Neuronal stem cell (in vitro differentiated cells): ENCODE data around the gene MPV17L2.
A peak's percentile ranks its signal among the peaks of the same experiment; 100 is the strongest.

ENCODE experiments used
- DNase-seq: peaks from one replicate; pipeline ENCODE4 v3.0.0-alpha.2; 2013; ENCODE audit warnings: low spot score
- H2AFZ ChIP-seq: one replicate; pipeline ENCODE4 v1.6.1; 2013; ENCODE audit warnings: mild to moderate bottlenecking, low read length, inconsistent platforms
- H2AK5ac ChIP-seq: 2 replicates; pipeline ENCODE4 v1.6.1; 2013; ENCODE audit warnings: low read depth, mild to moderate bottlenecking, inconsistent platforms, low read length, moderate library complexity, mixed read lengths
- H2BK120ac ChIP-seq: 2 replicates; pipeline ENCODE4 v1.6.1; 2013; ENCODE audit warnings: low read depth, mild to moderate bottlenecking, inconsistent platforms, low read length, moderate library complexity, mixed read lengths
- H2BK12ac ChIP-seq: one replicate; pipeline ENCODE4 v1.6.1; 2013; ENCODE audit warnings: low read length, inconsistent platforms
- H2BK15ac ChIP-seq: 2 replicates; pipeline ENCODE4 v1.6.1; 2013; ENCODE audit warnings: mild to moderate bottlenecking, low read length, inconsistent platforms, mixed read lengths
- H2BK5ac ChIP-seq: one replicate; pipeline ENCODE4 v1.6.1; 2013; ENCODE audit warnings: inconsistent platforms, mild to moderate bottlenecking, low read length, moderate library complexity
- H3K14ac ChIP-seq: one replicate; pipeline ENCODE4 v1.6.1; 2013; ENCODE audit warnings: low read length, inconsistent platforms
- H3K18ac ChIP-seq: 2 replicates; pipeline ENCODE4 v1.6.1; 2013; ENCODE audit warnings: low read length, inconsistent platforms
- H3K23ac ChIP-seq: 2 replicates; pipeline ENCODE4 v1.6.1; 2013; ENCODE audit warnings: low read depth, mild to moderate bottlenecking, mixed read lengths, low read length, inconsistent platforms; ENCODE audit not compliant: poor library complexity
- H3K27ac ChIP-seq: replicated peaks from 3 replicates; pipeline ENCODE4 v1.5.1; 2013; ENCODE audit warnings: low read length, inconsistent platforms
- H3K27me3 ChIP-seq, 3 experiments: 2 replicates each; pipeline ENCODE4 v1.6.1; 2013; ENCODE audit warnings: low read length in 3 of 3, mild to moderate bottlenecking in 2 of 3, inconsistent platforms in 1 of 3, low read depth in 1 of 3, mixed read lengths in 1 of 3, moderate library complexity in 1 of 3; ENCODE audit not compliant: control insufficient read depth in 3 of 3, insufficient read depth in 3 of 3
- H3K36me3 ChIP-seq, 2 donors: replicated peaks in 1 of 2; 2 replicates each; pipeline ENCODE4 v1.6.1; 2013; ENCODE audit warnings: low read length in 2 of 2; ENCODE audit not compliant: control insufficient read depth in 2 of 2, insufficient read depth in 2 of 2
- H3K4ac ChIP-seq: 2 replicates; pipeline ENCODE4 v1.6.1; 2013; ENCODE audit warnings: inconsistent platforms, mild to moderate bottlenecking, low read length, moderate library complexity
- H3K4me1 ChIP-seq, 2 donors: 1 replicate in 1 of 2; 2 replicates in 1 of 2; pipeline ENCODE4 v1.6.1; 2013; ENCODE audit warnings: low read length in 2 of 2, low read depth in 1 of 2; ENCODE audit not compliant: control insufficient read depth in 2 of 2, insufficient read depth in 1 of 2
- H3K4me2 ChIP-seq: one replicate; pipeline ENCODE4 v1.6.1; 2013; ENCODE audit warnings: mild to moderate bottlenecking, low read length, inconsistent platforms; ENCODE audit not compliant: insufficient read depth, poor library complexity, severe bottlenecking
- H3K4me3 ChIP-seq, 2 donors: 2 replicates each; pipeline ENCODE4 v1.5.1; 2013; ENCODE audit warnings: low read length in 2 of 2, mild to moderate bottlenecking in 2 of 2, inconsistent platforms in 1 of 2, moderate library complexity in 1 of 2
- H3K79me1 ChIP-seq: one replicate; pipeline ENCODE4 v1.6.1; 2013; ENCODE audit warnings: low read depth, mild to moderate bottlenecking, inconsistent platforms, low read length, moderate library complexity
- H3K9ac ChIP-seq: one replicate; pipeline ENCODE4 v1.6.1; 2013; ENCODE audit warnings: mild to moderate bottlenecking, low read depth, low read length, inconsistent platforms; ENCODE audit not compliant: poor library complexity
- H3K9me3 ChIP-seq, 2 donors: replicated peaks in 1 of 2; 2 replicates each; pipeline versions ENCODE3 to v1.6.1; 2013; ENCODE audit warnings: low read length in 2 of 2, mild to moderate bottlenecking in 2 of 2, inconsistent platforms in 1 of 2, low read depth in 1 of 2, mixed read lengths in 1 of 2, moderate library complexity in 1 of 2; ENCODE audit not compliant: control insufficient read depth in 2 of 2, insufficient read depth in 1 of 2
- H4K8ac ChIP-seq: one replicate; pipeline ENCODE4 v1.6.1; 2013; ENCODE audit warnings: low read depth, mild to moderate bottlenecking, inconsistent platforms, low read length, moderate library complexity
- H4K91ac ChIP-seq: one replicate; pipeline ENCODE4 v1.6.1; 2013; ENCODE audit warnings: low read length, low read depth, mild to moderate bottlenecking, inconsistent platforms; ENCODE audit not compliant: poor library complexity
- WGBS, 2 donors: extraction: QIAGEN DNeasy Blood & Tissue Kit; methylation state at CpG; one replicate each; pipeline ENCODE4 v1.1.7; 2013; ENCODE audit warnings: missing lambda C conversion rate in 2 of 2, mixed read lengths in 1 of 2; ENCODE audit not compliant: insufficient read length in 2 of 2, insufficient replicate concordance in 1 of 2; ENCODE audit errors: extremely low coverage in 2 of 2; 5-methylcytosine and 5-hydroxymethylcytosine counted together

The MPV17L2 gene

GRCh38 chr19:18233224-18233825 is 40.3 kb downstream of the MPV17L2 start:
- H4K91ac ChIP-seq, result no peak overlapping the region
- peak overlapping the region; percentile 66 for H3K4me2 ChIP-seq
- peak overlapping the region; percentile 65 for H3K23ac ChIP-seq
- H3K27me3 ChIP-seq, result peaks cover 0 to 17% (median 9%) of the 10 kb centered on the region in 3 experiments
- H2BK15ac ChIP-seq, result no peak overlapping the region
- DNase-seq, result no peak
- H2BK120ac ChIP-seq, result no peak overlapping the region
- no peak overlapping the region for H4K8ac ChIP-seq
- no peak overlapping the region for H3K4ac ChIP-seq
- H3K36me3 ChIP-seq, result no peaks in the 10 kb centered on the region
- H3K18ac ChIP-seq, result no peak overlapping the region
- peaks cover 3% of the 10 kb centered on the region for H3K79me1 ChIP-seq
- no CpG with 5 or more reads among the region's 37 CpGs for WGBS, 2 donors
- no peak overlapping the region for H2BK5ac ChIP-seq
- no peak overlapping the region for H2BK12ac ChIP-seq
- peak overlapping the region; percentile 47 for H2AFZ ChIP-seq
- H3K27ac ChIP-seq, result no peak overlapping the region
- H2AK5ac ChIP-seq, result no peak overlapping the region
- H3K14ac ChIP-seq, result no peak overlapping the region
- peaks cover 4 to 6% of the 10 kb centered on the region in 2 donors for H3K4me1 ChIP-seq
- H3K9me3 ChIP-seq, result peaks cover 0 to 4% of the 10 kb centered on the region in 2 donors
- H3K4me3 ChIP-seq, result peak overlapping the region in 1 of 2 donors; percentile 32
- H3K9ac ChIP-seq, result no peak overlapping the region

GRCh38 chr19:18234194-18234593 is 41.2 kb downstream of the MPV17L2 start:
- Histone ChIP-seq H4K8ac (no peak overlapping the region), H2BK12ac (no peak overlapping the region), H4K91ac (no peak overlapping the region), H2BK15ac (no peak overlapping the region), H2AK5ac (no peak overlapping the region), H3K27ac (no peak overlapping the region), H3K14ac (no peak overlapping the region), H3K18ac (no peak overlapping the region), H2BK5ac (no peak overlapping the region), H3K79me1 (peaks cover 3% of the 10 kb centered on the region), H3K4me2 (no peak overlapping the region), H3K4me1 (peaks cover 4 to 6% of the 10 kb centered on the region in 2 donors), H3K4ac (no peak overlapping the region), H3K27me3 (peaks cover 0 to 17% (median 9%) of the 10 kb centered on the region in 3 experiments), H3K4me3 (no peak overlapping the region), H2AFZ (no peak overlapping the region), H3K9ac (no peak overlapping the region), H2BK120ac (no peak overlapping the region), H3K23ac (no peak overlapping the region), H3K9me3 (peaks cover 0 to 4% of the 10 kb centered on the region in 2 donors), H3K36me3 (no peaks in the 10 kb centered on the region)
- no CpG with 5 or more reads among the region's 6 CpGs for WGBS, 2 donors
- DNase-seq, result no peak

- no peaks in the 10 kb centered on the region for H3K4me1 ChIP-seq
- no peak overlapping the region for H3K4ac ChIP-seq
- no peak overlapping the region for H3K9ac ChIP-seq
- H3K27ac ChIP-seq, result no peak overlapping the region
- no peak overlapping the region for H2AK5ac ChIP-seq
- no peak overlapping the region for H3K14ac ChIP-seq
- WGBS, 2 donors, result no CpG with 5 or more reads among the region's 12 CpGs
- H4K91ac ChIP-seq, result no peak overlapping the region
- no peak overlapping the region for H2AFZ ChIP-seq
- no peak overlapping the region for H3K4me2 ChIP-seq
- H3K9me3 ChIP-seq, result no peaks in the 10 kb centered on the region
- no peak overlapping the region for H3K23ac ChIP-seq
- no peak overlapping the region for H2BK15ac ChIP-seq
- H2BK5ac ChIP-seq, result no peak overlapping the region
- H3K18ac ChIP-seq, result no peak overlapping the region
- H3K36me3 ChIP-seq, result no peaks in the 10 kb centered on the region
- no peaks in the 10 kb centered on the region for H3K79me1 ChIP-seq
- no peak overlapping the region for H2BK120ac ChIP-seq
- no peak overlapping the region for H4K8ac ChIP-seq
- H3K27me3 ChIP-seq, result peaks cover 0 to 15% (median 5%) of the 10 kb centered on the region in 3 experiments
- DNase-seq, result no peak
- H3K4me3 ChIP-seq, result no peak overlapping the region
- H2BK12ac ChIP-seq, result no peak overlapping the region
Observed at GRCh38 chr19:18239303-18239702, 46.3 kb downstream of the MPV17L2 start.

- no peak overlapping the region for H2BK5ac ChIP-seq
Observed at GRCh38 chr19:18245297-18245696, 52.3 kb downstream of the MPV17L2 start.

More at GRCh38 chr19:18245297-18245696, 52.3 kb downstream of the MPV17L2 start:
- Histone ChIP-seq H3K4ac (no peak overlapping the region), H3K9me3 (no peaks in the 10 kb centered on the region), H3K4me1 (no peaks in the 10 kb centered on the region), H2AK5ac (no peak overlapping the region), H2BK12ac (no peak overlapping the region), H2BK120ac (no peak overlapping the region), H4K8ac (no peak overlapping the region), H3K4me3 (no peak overlapping the region), H2AFZ (no peak overlapping the region), H3K23ac (no peak overlapping the region), H3K14ac (peak overlapping the region; percentile 38), H3K18ac (no peak overlapping the region), H3K27me3 (peaks cover 0 to 12% (median 2%) of the 10 kb centered on the region in 3 experiments), H3K4me2 (no peak overlapping the region), H4K91ac (no peak overlapping the region), H2BK15ac (no peak overlapping the region), H3K36me3 (no peaks in the 10 kb centered on the region), H3K27ac (no peak overlapping the region), H3K79me1 (no peaks in the 10 kb centered on the region), H3K9ac (no peak overlapping the region)
- no CpG with 5 or more reads among the region's 7 CpGs for WGBS, 2 donors
- no peak for DNase-seq
